BLaER1 treated with 17β-estradiol and CSF1 and Interleukin-3, amounts not matched to agents 10 nM and 100 nM (cell line): ENCODE data around the gene SCARB2.
A peak's percentile ranks its signal among the peaks of the same experiment; 100 is the strongest.

Experiments used
- H3K27ac ChIP-seq, 11 experiments: shearing (Covaris generic); formaldehyde crosslinking; 2 replicates each; pipeline ENCODE4 v1.8.1; 2022
- H3K27me3 ChIP-seq, 11 experiments: shearing (Covaris generic); formaldehyde crosslinking; 2 replicates each; pipeline ENCODE4 v1.8.1; 2022
- H3K36me3 ChIP-seq, 11 experiments: shearing (Covaris generic); formaldehyde crosslinking; 2 replicates each; pipeline ENCODE4 v1.8.1; 2022
- H3K4me1 ChIP-seq, 10 experiments: shearing (Covaris generic); formaldehyde crosslinking; 2 replicates each; pipeline ENCODE4 v1.8.1; 2022
- H3K4me2 ChIP-seq, 11 experiments: shearing (Covaris generic); formaldehyde crosslinking; 2 replicates each; pipeline ENCODE4 v1.8.1; 2022
- H3K4me3 ChIP-seq, 10 experiments: shearing (Covaris generic); formaldehyde crosslinking; 2 replicates each; pipeline ENCODE4 v1.8.1; 2022
- H3K9ac ChIP-seq, 11 experiments: shearing (Covaris generic); formaldehyde crosslinking; 2 replicates each; pipeline ENCODE4 v1.8.1; 2022
- H3K9me3 ChIP-seq, 11 experiments: shearing (Covaris generic); formaldehyde crosslinking; replicated peaks in 1 of 11; 2 replicates each; pipeline ENCODE4 v1.8.1; 2022
- H4K20me1 ChIP-seq, 11 experiments: shearing (Covaris generic); formaldehyde crosslinking; 2 replicates each; pipeline ENCODE4 v1.8.1; 2022
- Cebpa-rat ChIP-seq, 11 experiments: shearing (Covaris generic); IDR thresholded peaks; 2 replicates each; pipeline ENCODE4 v1.8.1; 2022

The SCARB2 gene

GRCh38 chr4:76213415-76214176 lies at the start of gene SCARB2:
TSS of gene SCARB2 (minus strand) at chr4:76213824. CDS start at chr4:76213543, 281 bp downstream.
- Histone ChIP-seq H3K9me3 (no peaks in the 10 kb centered on the region), H3K27ac (peak within 1 kb of the TSS; percentile 82 to 92 (median 88)), H3K4me3 (peak within 1 kb of the TSS; percentile 72 to 91 (median 77)), H3K4me1 (peaks cover 57 to 84% (median 68%) of the 10 kb centered on the region in 10 experiments), H4K20me1 (peaks cover 0 to 20% (median 0%) of the 10 kb centered on the region in 11 experiments; a peak in 7 of 22 replicates), H3K27me3 (no peaks in the 10 kb centered on the region), H3K36me3 (peaks cover 0 to 25% (median 0%) of the 10 kb centered on the region in 11 experiments; a peak in 5 of 22 replicates), H3K9ac (peak within 1 kb of the TSS; percentile 79 to 90 (median 88)), H3K4me2 (peak within 1 kb of the TSS; percentile 79 to 98 (median 94))
- TF ChIP-seq Cebpa-rat (IDR thresholded peaks at IDR 0.05), result no peak

GRCh38 chr4:76260571-76260970 lies 46.9 kb upstream of the SCARB2 start:
- Histone ChIP-seq H3K27ac (no peak overlapping the region), H3K4me3 (no peak overlapping the region), H3K9me3 (peaks cover 0 to 4% (median 0%) of the 10 kb centered on the region in 11 experiments; a peak in 1 of 22 replicates), H3K4me2 (no peak overlapping the region), H4K20me1 (no peaks in the 10 kb centered on the region), H3K9ac (no peak overlapping the region), H3K27me3 (no peaks in the 10 kb centered on the region), H3K36me3 (no peaks in the 10 kb centered on the region), H3K4me1 (no peaks in the 10 kb centered on the region)
- TF ChIP-seq Cebpa-rat (IDR thresholded peaks at IDR 0.05), result no peak

GRCh38 chr4:76257824-76258223 lies 44.2 kb upstream of the SCARB2 start:
- Histone ChIP-seq H3K9me3 (peaks cover 0 to 4% (median 0%) of the 10 kb centered on the region in 11 experiments; a peak in 3 of 22 replicates), H4K20me1 (no peaks in the 10 kb centered on the region), H3K4me3 (no peak overlapping the region), H3K27me3 (0 out of 22 replicates have a peak, but pooled peaks cover 0 to under 1% (median 0%) of the 10 kb centered on the region in 11 experiments), H3K4me2 (no peak overlapping the region), H3K4me1 (no peaks in the 10 kb centered on the region), H3K27ac (no peak overlapping the region), H3K36me3 (no peaks in the 10 kb centered on the region), H3K9ac (no peak overlapping the region)
- TF ChIP-seq Cebpa-rat (IDR thresholded peaks at IDR 0.05), result no peak

- H3K27me3 ChIP-seq, result peaks cover 3 to 9% (median 5%) of the 10 kb centered on the region in 11 experiments
- H3K36me3 ChIP-seq, result no peaks in the 10 kb centered on the region
- no peak for TF ChIP-seq Cebpa-rat (IDR thresholded peaks at IDR 0.05)
- no peak overlapping the region for H3K4me2 ChIP-seq
- H3K4me3 ChIP-seq, result no peak overlapping the region
- peaks cover 3 to 9% (median 7%) of the 10 kb centered on the region in 11 experiments for H3K9me3 ChIP-seq
- H3K27ac ChIP-seq, result no peak overlapping the region
- no peak overlapping the region for H3K9ac ChIP-seq
- H3K4me1 ChIP-seq, result no peaks in the 10 kb centered on the region
- no peaks in the 10 kb centered on the region for H4K20me1 ChIP-seq
Observed at GRCh38 chr4:76256968-76257367, 43.3 kb upstream of the SCARB2 start.

- H4K20me1 ChIP-seq, result no peaks in the 10 kb centered on the region
- no peak overlapping the region for H3K27ac ChIP-seq
- TF ChIP-seq Cebpa-rat (IDR thresholded peaks at IDR 0.05), result no peak
- H3K4me3 ChIP-seq, result no peak overlapping the region
- no peaks in the 10 kb centered on the region for H3K36me3 ChIP-seq
- H3K9ac ChIP-seq, result no peak overlapping the region
- peaks cover 12 to 19% (median 14%) of the 10 kb centered on the region in 11 experiments for H3K27me3 ChIP-seq
- peaks cover 13 to 18% (median 17%) of the 10 kb centered on the region in 11 experiments for H3K9me3 ChIP-seq
- H3K4me1 ChIP-seq, result no peaks in the 10 kb centered on the region
- H3K4me2 ChIP-seq, result no peak overlapping the region
Observed at GRCh38 chr4:76256032-76256431, 42.4 kb upstream of the SCARB2 start.

- Histone ChIP-seq H3K4me2 (no peak overlapping the region), H3K4me1 (no peaks in the 10 kb centered on the region), H3K27ac (no peak overlapping the region), H3K27me3 (peaks cover 16 to 26% (median 20%) of the 10 kb centered on the region in 11 experiments), H3K36me3 (no peaks in the 10 kb centered on the region), H3K9ac (no peak overlapping the region), H4K20me1 (no peaks in the 10 kb centered on the region), H3K9me3 (peaks cover 16 to 23% (median 20%) of the 10 kb centered on the region in 11 experiments), H3K4me3 (no peak overlapping the region)
- no peak for TF ChIP-seq Cebpa-rat (IDR thresholded peaks at IDR 0.05)
Observed at GRCh38 chr4:76253511-76253910, 39.9 kb upstream of the SCARB2 start.

GRCh38 chr4:76252271-76252653 lies 38.6 kb upstream of the SCARB2 start:
- no peak overlapping the region for H3K9ac ChIP-seq
- no peak overlapping the region for H3K4me2 ChIP-seq
- no peak overlapping the region for H3K4me3 ChIP-seq
- H3K9me3 ChIP-seq, result peaks cover 16 to 23% (median 20%) of the 10 kb centered on the region in 11 experiments
- H3K36me3 ChIP-seq, result no peaks in the 10 kb centered on the region
- H3K27me3 ChIP-seq, result peaks cover 16 to 26% (median 20%) of the 10 kb centered on the region in 11 experiments
- no peak for TF ChIP-seq Cebpa-rat (IDR thresholded peaks at IDR 0.05)
- no peak overlapping the region for H3K27ac ChIP-seq
- no peaks in the 10 kb centered on the region for H4K20me1 ChIP-seq
- no peaks in the 10 kb centered on the region for H3K4me1 ChIP-seq

GRCh38 chr4:76251441-76252270 lies 38.0 kb upstream of the SCARB2 start, which contains the start of gene FAM47E:
TSS of gene FAM47E (plus strand) at chr4:76251721. CDS start at chr4:76251747, 26 bp downstream.
- Histone ChIP-seq H3K4me2 (no peak within 1 kb of the TSS), H3K4me3 (peak within 1 kb of the TSS in 1 of 10 experiments; percentile 39; a peak in 2 of 20 replicates), H3K4me1 (no peaks in the 10 kb centered on the region), H3K9ac (no peak within 1 kb of the TSS), H3K36me3 (no peaks in the 10 kb centered on the region), H4K20me1 (no peaks in the 10 kb centered on the region), H3K9me3 (peaks cover 16 to 23% (median 20%) of the 10 kb centered on the region in 11 experiments), H3K27ac (no peak within 1 kb of the TSS), H3K27me3 (peaks cover 16 to 26% (median 20%) of the 10 kb centered on the region in 11 experiments)
- TF ChIP-seq Cebpa-rat (IDR thresholded peaks at IDR 0.05), result no peak

GRCh38 chr4:76250962-76251361 lies 37.3 kb upstream of the SCARB2 start:
- H3K4me1 ChIP-seq, result no peaks in the 10 kb centered on the region
- no peak for TF ChIP-seq Cebpa-rat (IDR thresholded peaks at IDR 0.05)
- H3K27ac ChIP-seq, result no peak overlapping the region
- H3K9me3 ChIP-seq, result peaks cover 16 to 23% (median 20%) of the 10 kb centered on the region in 11 experiments
- H3K36me3 ChIP-seq, result no peaks in the 10 kb centered on the region
- H4K20me1 ChIP-seq, result no peaks in the 10 kb centered on the region
- H3K9ac ChIP-seq, result no peak overlapping the region
- H3K27me3 ChIP-seq, result peaks cover 16 to 26% (median 20%) of the 10 kb centered on the region in 11 experiments
- no peak overlapping the region for H3K4me2 ChIP-seq
- H3K4me3 ChIP-seq, result no peak overlapping the region
